ENCODE results near the gene DKK2. TPM values are rescaled to one million over a fixed set of nuclear protein-coding genes. Genes with fewer than 3 reads are reported as not detected.

DKK2 gene
- total RNA-seq, 4 donors from 2014 or later, result 1.4 to 1.9 (median 1.6) TPM

DNA sequence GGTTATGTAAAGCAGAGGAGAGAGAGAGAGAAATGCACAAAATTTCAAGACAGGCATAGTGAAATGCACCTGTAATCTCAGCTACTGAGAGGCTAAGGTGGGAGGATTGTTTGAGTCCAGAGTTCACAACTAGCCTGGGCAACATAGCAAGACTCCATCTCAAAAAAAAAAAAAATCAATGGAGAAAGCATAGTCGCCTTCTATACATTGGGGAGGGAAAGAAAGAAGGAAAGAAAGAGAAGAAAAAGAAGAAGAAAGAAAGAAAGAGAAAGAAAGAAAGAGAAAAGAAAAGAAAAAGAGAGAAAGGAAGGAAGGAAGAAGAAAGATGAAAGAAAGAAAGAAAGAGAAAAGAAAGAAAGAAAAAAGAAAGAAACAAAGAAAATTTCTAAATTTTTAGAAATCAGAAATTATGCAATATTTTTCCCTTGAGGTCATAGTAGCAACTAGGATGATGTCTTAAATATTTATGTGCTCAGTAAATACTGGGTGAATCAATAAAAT is 53.4 kb downstream of the DKK2 start:
- H3K4me1 ChIP-seq, result no peaks in the 10 kb centered on the region
- DNase-seq (ENCODE audit: low spot score in 2 of 2), result no peak
- H3K27me3 ChIP-seq, result no peaks in the 10 kb centered on the region
- no peaks in the 10 kb centered on the region for H3K36me3 ChIP-seq
- peaks cover 3% of the 10 kb centered on the region for H3K9me3 ChIP-seq
- no peak overlapping the region for H3K4me3 ChIP-seq
- no peak overlapping the region for H3K27ac ChIP-seq
- WGBS, result 80% methylated on average over 1 of the region's 1 CpG
- TF ChIP-seq CTCF (IDR thresholded peaks at IDR 0.05), result no peak
- TF ChIP-seq EP300 (IDR thresholded peaks at IDR 0.05), result no peak
- no peak for TF ChIP-seq POLR2A (IDR thresholded peaks at IDR 0.05)
- no peak for TF ChIP-seq POLR2AphosphoS5 (IDR thresholded peaks at IDR 0.05)

DNA sequence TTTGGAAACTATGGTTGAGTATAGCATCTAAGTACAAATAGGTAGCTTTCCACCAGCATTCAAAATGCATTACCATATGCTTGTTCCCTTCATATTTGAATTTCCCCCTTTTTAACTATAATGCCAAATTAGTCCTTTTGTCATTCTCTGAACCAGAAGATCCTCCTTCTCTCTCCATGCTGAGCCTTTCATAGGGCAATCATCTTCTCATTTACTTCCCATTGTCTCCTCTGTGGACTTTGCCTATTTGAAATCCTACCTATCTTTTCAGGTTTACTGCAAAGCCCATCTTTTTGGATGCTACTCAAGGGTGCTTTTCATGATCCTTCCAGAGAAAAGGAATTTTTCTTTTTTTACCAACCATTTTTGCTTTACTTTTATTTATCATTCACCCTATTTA is 54.7 kb downstream of the DKK2 start:
- H3K27ac ChIP-seq, result no peak overlapping the region
- no peaks in the 10 kb centered on the region for H3K4me1 ChIP-seq
- no peak overlapping the region for H3K4me3 ChIP-seq
- H3K27me3 ChIP-seq, result no peaks in the 10 kb centered on the region
- TF ChIP-seq POLR2AphosphoS5 (IDR thresholded peaks at IDR 0.05) (no peak), POLR2A (IDR thresholded peaks at IDR 0.05) (no peak), EP300 (IDR thresholded peaks at IDR 0.05) (no peak), CTCF (IDR thresholded peaks at IDR 0.05) (no peak)
- peaks cover 3% of the 10 kb centered on the region for H3K9me3 ChIP-seq
- DNase-seq (ENCODE audit: low spot score in 2 of 2), result no peak
- no peaks in the 10 kb centered on the region for H3K36me3 ChIP-seq

DNA sequence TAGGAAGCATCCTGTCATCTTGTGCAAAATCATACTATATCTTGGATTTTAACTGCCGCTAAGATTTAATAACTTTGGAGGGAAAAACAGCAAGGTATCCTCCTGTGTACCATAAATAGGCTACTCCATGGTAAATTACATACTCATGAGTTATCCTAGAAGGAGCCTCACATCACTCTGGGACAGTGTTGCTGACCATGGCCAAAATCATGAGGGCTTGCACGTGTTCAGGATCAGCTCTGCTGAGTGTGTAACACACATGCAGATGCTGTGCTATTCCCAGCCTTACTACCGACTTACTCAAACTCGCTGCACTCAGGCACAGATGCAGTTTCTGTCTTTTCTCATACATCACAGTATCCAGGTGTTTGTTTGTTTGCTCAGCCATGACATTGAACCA is 56.6 kb downstream of the DKK2 start:
- Histone ChIP-seq H3K4me1 (no peaks in the 10 kb centered on the region), H3K36me3 (no peaks in the 10 kb centered on the region), H3K27me3 (no peaks in the 10 kb centered on the region), H3K4me3 (no peak overlapping the region), H3K9me3 (peaks cover 3% of the 10 kb centered on the region), H3K27ac (no peak overlapping the region)
- DNase-seq (ENCODE audit: low spot score in 2 of 2), result no peak
- TF ChIP-seq EP300 (IDR thresholded peaks at IDR 0.05), result no peak
- no peak for TF ChIP-seq POLR2AphosphoS5 (IDR thresholded peaks at IDR 0.05)
- no peak for TF ChIP-seq POLR2A (IDR thresholded peaks at IDR 0.05)
- no peak for TF ChIP-seq CTCF (IDR thresholded peaks at IDR 0.05)
- WGBS, result 87% methylated on average over 4 of the region's 4 CpGs

DNA sequence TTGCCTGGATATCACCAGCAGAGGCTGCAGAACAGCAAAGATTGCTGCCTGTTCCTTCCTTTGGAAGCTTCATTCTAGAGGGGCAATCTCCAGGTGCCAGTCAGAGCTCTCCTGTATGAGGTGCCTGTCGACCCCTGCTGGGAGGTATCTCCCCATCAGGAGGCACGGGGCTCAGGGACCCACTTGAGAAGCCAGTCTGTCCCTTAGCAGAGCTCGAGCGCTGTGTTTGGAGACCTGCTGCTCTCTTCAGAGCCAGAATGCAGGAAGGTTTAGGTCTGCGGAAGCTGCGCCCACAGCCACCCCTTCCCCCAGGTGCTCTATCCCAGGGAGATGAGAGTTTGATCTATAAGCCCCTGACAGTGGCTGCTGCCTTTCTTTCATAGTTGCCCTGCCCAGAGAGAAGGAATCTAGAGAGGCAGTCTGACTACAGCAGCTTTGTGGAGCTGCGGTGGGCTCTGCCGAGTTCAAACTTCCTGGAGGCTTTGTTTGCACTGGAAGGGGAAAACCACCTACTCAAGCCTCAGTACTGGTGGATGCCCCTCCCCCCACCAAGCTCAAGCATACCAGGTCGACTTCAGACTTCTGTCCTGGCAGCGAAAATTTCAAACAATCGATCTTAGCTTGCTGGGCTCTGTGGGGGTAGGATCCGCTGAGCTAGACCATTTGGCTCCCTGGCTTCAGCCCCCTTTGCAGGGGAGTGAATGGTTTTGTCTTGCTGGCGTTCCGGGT is 57.9 kb downstream of the DKK2 start:
- Histone ChIP-seq H3K9me3 (peaks cover 8% of the 10 kb centered on the region), H3K4me1 (no peaks in the 10 kb centered on the region), H3K36me3 (no peaks in the 10 kb centered on the region), H3K27ac (no peak overlapping the region), H3K4me3 (no peak overlapping the region), H3K27me3 (no peaks in the 10 kb centered on the region)
- 64% methylated on average over 8 of the region's 14 CpGs for WGBS
- TF ChIP-seq POLR2A (IDR thresholded peaks at IDR 0.05) (no peak), EP300 (IDR thresholded peaks at IDR 0.05) (no peak), POLR2AphosphoS5 (IDR thresholded peaks at IDR 0.05) (no peak), CTCF (IDR thresholded peaks at IDR 0.05) (no peak)
- no peak for DNase-seq (ENCODE audit: low spot score in 2 of 2)

- DNase-seq (ENCODE audit: low spot score in 2 of 2), result no peak
- no peaks in the 10 kb centered on the region for H3K4me1 ChIP-seq
- H3K36me3 ChIP-seq, result no peaks in the 10 kb centered on the region
- no peak overlapping the region for H3K4me3 ChIP-seq
- peaks cover 4% of the 10 kb centered on the region for H3K9me3 ChIP-seq
- H3K27ac ChIP-seq, result no peak overlapping the region
- H3K27me3 ChIP-seq, result no peaks in the 10 kb centered on the region
- WGBS, result 62% methylated on average over 1 of the region's 1 CpG
- no peak for TF ChIP-seq POLR2A (IDR thresholded peaks at IDR 0.05)
- TF ChIP-seq EP300 (IDR thresholded peaks at IDR 0.05), result no peak
- no peak for TF ChIP-seq POLR2AphosphoS5 (IDR thresholded peaks at IDR 0.05)
- no peak for TF ChIP-seq CTCF (IDR thresholded peaks at IDR 0.05)
Measured at GRCh38 chr4:106971636-106972035, 64.5 kb downstream of the DKK2 start.
